IPS-20b (cell line): ENCODE measurements around the gene ST3GAL5.
"Not testable (repeated sequence)": the region's sequence is repeated elsewhere in the genome, so short reads cannot be mapped to it uniquely, and the experiment has no call there.

ENCODE experiments used
- H3K27ac ChIP-seq: one replicate; pipeline ENCODE4 v1.5.1; 2013; ENCODE audit warnings: low read length
- H3K27me3 ChIP-seq: 2 replicates; pipeline ENCODE4 v1.6.1; 2013; ENCODE audit warnings: mild to moderate bottlenecking, low read length, inconsistent platforms; ENCODE audit not compliant: insufficient read depth
- H3K36me3 ChIP-seq: 2 replicates; pipeline ENCODE4 v1.6.1; 2013; ENCODE audit warnings: low read depth, mild to moderate bottlenecking, inconsistent platforms, low read length, moderate library complexity; ENCODE audit not compliant: insufficient read depth
- H3K4me1 ChIP-seq: 2 replicates; pipeline ENCODE4 v1.6.1; 2013; ENCODE audit warnings: mild to moderate bottlenecking, control low read depth, inconsistent platforms, low read length, moderate library complexity; ENCODE audit not compliant: insufficient read depth
- H3K4me3 ChIP-seq: 2 replicates; pipeline ENCODE4 v1.5.1; 2013; ENCODE audit warnings: mild to moderate bottlenecking, low read length, inconsistent platforms
- H3K9ac ChIP-seq: 2 replicates; pipeline ENCODE4 v1.6.1; 2013; ENCODE audit warnings: low read depth, mild to moderate bottlenecking, inconsistent platforms, low read length, moderate library complexity
- H3K9me3 ChIP-seq: 2 replicates; pipeline ENCODE4 v1.6.1; 2013; ENCODE audit warnings: mild to moderate bottlenecking, low read depth, low read length, inconsistent platforms; ENCODE audit not compliant: insufficient read depth

ST3GAL5 gene

DNA sequence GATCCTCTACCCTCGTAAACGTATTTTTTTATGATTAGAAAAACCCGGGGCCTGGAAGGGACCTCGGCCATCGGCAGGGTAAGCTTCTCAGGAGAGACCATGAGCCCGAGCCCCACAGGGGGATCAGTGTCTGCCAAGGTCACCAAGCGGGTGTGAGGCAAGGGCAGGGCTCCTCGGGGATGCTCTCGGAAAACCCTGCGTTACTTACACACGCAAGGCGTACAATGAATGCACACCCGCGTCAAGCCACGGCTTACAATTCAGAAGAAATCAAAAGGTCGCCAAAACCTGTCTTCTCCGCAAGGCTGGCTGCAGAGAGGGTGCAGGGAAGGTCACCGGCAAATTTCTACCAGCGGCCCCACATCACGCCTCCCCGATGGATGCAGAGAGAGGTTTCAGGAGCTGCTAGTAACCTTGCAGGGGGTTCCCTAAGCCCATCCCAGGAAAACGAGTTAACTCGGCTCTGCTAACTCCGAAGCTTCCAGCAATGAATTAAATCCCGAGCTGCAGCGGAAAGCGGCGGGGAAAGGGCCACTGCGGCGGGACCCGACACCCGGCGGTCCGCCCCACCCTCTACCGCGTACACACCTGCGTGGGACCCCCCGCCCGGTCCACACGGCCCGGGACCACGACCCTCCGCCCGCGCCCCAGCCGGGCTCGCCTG is 638 bp downstream of the ST3GAL5 start:
- H3K36me3 ChIP-seq, result no peaks in the 10 kb centered on the region
- no peak overlapping the region for H3K27ac ChIP-seq
- H3K9ac ChIP-seq, result peak overlapping the region; percentile 70; the same call in 1 of the 2 replicates
- H3K27me3 ChIP-seq, result peaks cover 38% of the 10 kb centered on the region
- peaks cover 11% of the 10 kb centered on the region; the same call in 1 of the 2 replicates for H3K4me1 ChIP-seq
- H3K4me3 ChIP-seq, result peak overlapping the region; percentile 82
- no peaks in the 10 kb centered on the region for H3K9me3 ChIP-seq

DNA sequence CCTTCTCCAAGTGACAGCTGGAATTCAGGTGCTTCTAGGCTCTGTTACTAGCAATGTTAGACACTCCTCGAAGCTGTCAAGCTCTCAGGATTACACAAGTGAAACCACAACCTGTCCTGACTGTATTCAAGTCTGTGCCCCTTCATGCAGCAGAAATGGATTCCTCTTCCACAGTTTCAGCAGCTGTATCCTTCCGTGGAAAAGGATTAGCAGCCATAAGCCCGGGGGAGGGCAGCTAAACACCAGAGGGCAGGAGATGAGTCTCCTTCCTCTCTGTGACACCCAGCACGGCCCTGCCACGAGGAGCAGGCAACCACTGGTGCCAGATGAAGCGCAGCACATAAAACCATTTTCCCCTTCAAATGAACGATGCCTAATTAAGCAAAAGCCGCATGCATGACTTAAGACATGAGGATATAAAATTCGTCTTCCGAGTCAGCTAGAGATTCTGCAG is 1.2 kb downstream of the ST3GAL5 start:
- H3K27ac ChIP-seq, result no peak overlapping the region

DNA sequence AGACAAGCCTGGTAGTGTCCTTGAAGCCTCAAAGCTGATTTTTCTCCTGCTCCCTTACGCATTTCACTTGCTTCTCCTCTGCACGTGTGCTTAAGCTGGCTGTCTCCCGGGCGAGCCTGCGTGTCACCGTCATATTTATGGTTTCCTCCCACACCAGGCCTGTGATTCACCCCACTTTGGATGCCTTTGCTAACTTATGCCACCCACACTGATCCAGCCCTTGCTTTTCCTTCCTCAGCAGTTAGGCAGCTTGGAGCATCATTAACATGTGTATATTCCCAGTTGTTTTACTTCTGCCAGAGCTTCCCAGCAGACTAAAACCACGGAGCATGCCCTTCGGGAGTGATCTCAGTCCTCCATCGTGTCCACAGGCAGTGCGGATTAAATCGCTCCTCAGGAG is 2.2 kb downstream of the ST3GAL5 start:
- Histone ChIP-seq H3K27me3 (peaks cover 38% of the 10 kb centered on the region), H3K36me3 (no peaks in the 10 kb centered on the region), H3K9ac (no peak overlapping the region), H3K4me3 (0 out of 2 replicates have a peak overlapping the region, but pooled peaks have one; percentile 82), H3K4me1 (peaks cover 11% of the 10 kb centered on the region; the same call in 1 of the 2 replicates), H3K9me3 (no peaks in the 10 kb centered on the region; the same call in 1 of the 2 replicates), H3K27ac (no peak overlapping the region)

More for the DNA sequence above, 1.2 kb downstream of the ST3GAL5 start:
- no peaks in the 10 kb centered on the region for H3K9me3 ChIP-seq
- H3K9ac ChIP-seq, result no peak overlapping the region
- H3K36me3 ChIP-seq, result no peaks in the 10 kb centered on the region
- H3K4me1 ChIP-seq, result peaks cover 11% of the 10 kb centered on the region; the same call in 1 of the 2 replicates
- H3K4me3 ChIP-seq, result peak overlapping the region; percentile 82
- H3K27me3 ChIP-seq, result peaks cover 38% of the 10 kb centered on the region

DNA sequence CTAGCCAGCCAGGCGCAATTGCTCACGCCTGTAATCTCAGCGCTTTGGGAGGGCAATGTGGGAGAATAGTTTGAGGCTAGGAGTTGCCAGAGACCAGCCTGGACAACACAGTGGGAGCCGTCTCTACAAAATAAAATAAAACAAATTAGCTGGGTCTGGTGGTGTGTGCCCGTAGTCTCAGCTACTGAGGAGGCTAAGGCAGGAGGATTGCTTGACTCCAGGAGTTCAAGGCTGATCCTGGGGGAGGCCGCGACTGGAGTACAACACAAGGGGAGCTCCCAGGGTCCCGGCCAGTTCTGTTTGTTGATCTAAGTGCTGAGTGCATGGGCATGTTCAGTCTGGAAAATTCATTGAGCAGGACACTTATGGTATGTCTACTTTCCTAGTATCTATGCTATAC is 2.6 kb downstream of the ST3GAL5 start:
- no peak overlapping the region for H3K27ac ChIP-seq
- H3K36me3 ChIP-seq, result no peaks in the 10 kb centered on the region
- peaks cover 38% of the 10 kb centered on the region for H3K27me3 ChIP-seq
- H3K9ac ChIP-seq, result no peak overlapping the region
- no peaks in the 10 kb centered on the region; the same call in 1 of the 2 replicates for H3K9me3 ChIP-seq
- H3K4me1 ChIP-seq, result peaks cover 11% of the 10 kb centered on the region; the same call in 1 of the 2 replicates
- H3K4me3 ChIP-seq, result no peak overlapping the region

DNA sequence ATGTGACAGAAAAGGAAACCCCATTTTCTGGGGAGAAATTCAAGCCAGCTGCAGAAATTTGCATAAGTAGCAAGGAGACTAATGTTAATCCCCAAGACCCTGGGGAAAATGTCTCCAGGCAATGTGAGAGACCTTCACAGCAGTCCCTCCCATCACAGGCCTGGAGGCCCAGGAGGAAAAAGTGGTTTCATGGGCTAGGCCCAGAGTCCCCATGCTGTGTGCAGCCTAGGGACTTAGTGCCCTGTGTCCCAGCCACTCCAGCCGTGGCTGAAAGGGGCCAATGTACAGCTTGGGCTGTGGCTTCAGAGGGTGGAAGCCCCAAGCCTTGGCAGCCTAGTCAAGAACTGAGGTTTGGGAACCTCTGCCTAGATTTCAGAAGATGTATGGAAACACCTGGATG is 7.0 kb downstream of the ST3GAL5 start:
- not testable (repeated sequence) for H3K36me3 ChIP-seq, H3K4me3 ChIP-seq, H3K27ac ChIP-seq, H3K4me1 ChIP-seq, H3K9me3 ChIP-seq, H3K9ac ChIP-seq, H3K27me3 ChIP-seq

DNA sequence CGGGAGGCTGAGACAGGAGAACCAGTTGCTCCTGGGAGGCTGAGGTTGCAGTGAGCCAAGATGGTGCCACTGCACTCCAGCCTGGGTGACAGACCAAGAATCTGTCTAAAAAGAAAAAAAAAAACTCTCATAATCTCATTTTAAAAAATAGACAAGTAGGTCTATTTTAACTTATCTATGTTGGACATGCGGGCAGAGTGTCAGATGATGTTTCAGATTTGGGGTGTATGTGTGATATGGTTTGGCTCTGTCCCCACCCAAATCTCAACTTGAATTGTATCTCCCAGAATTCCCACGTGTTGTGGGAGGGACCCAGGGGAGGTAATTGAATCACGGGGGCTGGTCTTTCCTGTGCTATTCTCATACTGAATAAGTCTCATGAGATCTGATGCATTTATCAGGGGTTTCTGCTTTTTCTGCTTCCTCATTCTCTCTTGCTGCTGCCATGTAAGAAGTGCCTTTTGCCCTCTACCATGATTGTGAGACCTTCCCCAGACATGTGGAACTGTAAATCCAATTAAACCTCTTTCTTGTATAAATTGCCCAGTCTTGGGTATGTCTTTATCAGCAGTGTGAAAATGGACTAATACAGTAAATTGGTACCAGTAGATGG is 8.0 kb downstream of the ST3GAL5 start:
- H3K27me3 ChIP-seq, H3K9ac ChIP-seq, H3K4me1 ChIP-seq, H3K27ac ChIP-seq, H3K36me3 ChIP-seq, H3K4me3 ChIP-seq, H3K9me3 ChIP-seq: not testable (repeated sequence)

DNA sequence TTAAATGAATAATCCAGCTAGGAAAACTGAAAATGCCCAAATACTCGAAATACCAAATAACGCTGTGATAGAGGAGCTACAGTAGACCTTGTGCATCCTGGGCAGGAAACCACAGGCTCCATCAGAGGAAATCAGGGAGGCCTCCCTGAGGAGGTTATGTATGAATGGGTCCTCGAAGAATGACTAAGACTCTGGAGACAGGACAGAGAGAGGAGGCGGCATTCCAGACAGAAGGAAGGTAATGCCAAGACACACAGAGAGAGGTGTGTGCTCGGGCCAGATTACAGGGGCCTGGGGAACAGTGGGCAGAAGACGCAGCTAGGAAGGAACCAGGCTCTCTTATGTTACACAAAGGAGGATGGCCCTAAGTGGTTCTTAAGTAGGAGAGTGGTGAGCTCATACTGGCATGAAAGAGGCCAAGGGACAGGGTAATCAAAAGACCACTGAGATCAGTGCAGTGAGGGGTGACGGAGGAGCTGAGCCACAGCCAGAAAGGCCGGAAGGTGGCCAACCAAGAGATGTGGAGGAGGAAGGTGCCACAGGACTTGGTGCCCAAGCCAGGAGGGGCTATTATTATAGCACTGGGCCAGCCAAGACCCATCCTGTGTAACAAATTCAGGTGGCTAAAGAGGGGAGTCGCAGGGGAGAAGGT is 9.9 kb downstream of the ST3GAL5 start:
- peaks cover 8% of the 10 kb centered on the region; the same call in 1 of the 2 replicates for H3K4me1 ChIP-seq

DNA sequence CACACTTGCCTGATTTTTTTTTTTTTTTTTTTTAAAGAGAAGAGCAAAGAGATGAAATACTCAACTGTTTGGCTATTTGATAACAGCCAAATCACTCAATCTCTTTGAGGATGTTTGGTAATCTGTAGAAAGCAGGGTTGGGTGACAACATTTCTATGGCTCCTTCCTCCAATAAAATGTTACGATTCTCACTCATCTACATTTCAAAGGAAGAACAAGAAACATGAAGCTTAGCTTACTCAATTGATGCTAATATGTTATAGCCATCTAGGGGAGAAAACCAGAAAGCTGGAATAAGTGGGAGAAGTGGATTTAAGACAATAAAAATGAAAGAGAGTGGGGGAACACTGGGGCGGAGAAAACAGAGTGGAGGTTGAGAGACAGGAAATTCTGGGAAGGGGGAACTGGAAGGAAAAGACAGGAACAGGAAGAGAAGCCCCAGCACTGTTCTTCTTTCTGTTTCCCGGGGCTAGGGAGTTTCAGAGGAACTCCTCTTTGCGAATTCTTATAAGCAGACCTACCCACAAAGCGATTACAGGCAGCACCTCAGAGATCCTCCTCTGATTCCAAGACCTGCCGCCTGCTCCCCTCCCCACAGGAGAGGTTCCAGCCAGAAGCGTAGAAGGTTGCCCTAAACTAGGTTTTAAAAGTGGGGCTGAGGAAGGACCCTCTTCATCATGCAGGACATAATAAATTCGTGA is 13.3 kb downstream of the ST3GAL5 start:
- H3K9me3 ChIP-seq, result no peaks in the 10 kb centered on the region
- no peaks in the 10 kb centered on the region for H3K27me3 ChIP-seq
- H3K9ac ChIP-seq, result no peak overlapping the region
- no peak overlapping the region for H3K4me3 ChIP-seq
- peaks cover 8% of the 10 kb centered on the region; the same call in 1 of the 2 replicates for H3K4me1 ChIP-seq
- no peaks in the 10 kb centered on the region for H3K36me3 ChIP-seq
- H3K27ac ChIP-seq, result no peak overlapping the region

More for the DNA sequence above, 9.9 kb downstream of the ST3GAL5 start:
- Histone ChIP-seq H3K9ac (no peak overlapping the region), H3K4me3 (no peak overlapping the region), H3K9me3 (no peaks in the 10 kb centered on the region; the same call in 1 of the 2 replicates), H3K36me3 (no peaks in the 10 kb centered on the region), H3K27me3 (no peaks in the 10 kb centered on the region), H3K27ac (no peak overlapping the region)

DNA sequence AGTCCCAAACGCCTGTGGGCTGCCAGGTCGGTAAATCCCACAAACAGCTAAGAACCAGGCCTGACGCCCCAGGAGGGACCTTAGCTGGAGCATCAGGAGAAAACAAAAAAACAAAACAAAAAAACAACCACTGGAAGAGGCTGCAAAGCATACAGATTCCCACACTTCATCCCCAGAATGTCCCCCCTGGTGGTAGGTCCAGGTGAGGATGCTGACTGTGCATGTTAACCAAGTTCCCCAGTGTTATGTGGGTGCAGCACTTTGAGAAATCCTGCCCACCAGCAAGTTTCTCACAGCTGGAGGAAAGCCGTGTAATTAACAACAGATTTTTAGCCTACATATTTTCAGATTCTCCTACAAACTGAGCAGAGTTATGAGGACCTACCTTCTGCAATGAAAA is 15.1 kb downstream of the ST3GAL5 start:
- H3K4me3 ChIP-seq, result no peak overlapping the region
- no peaks in the 10 kb centered on the region for H3K27me3 ChIP-seq
- no peaks in the 10 kb centered on the region for H3K36me3 ChIP-seq
- peaks cover 8% of the 10 kb centered on the region; the same call in 1 of the 2 replicates for H3K4me1 ChIP-seq
- no peak overlapping the region for H3K27ac ChIP-seq
- H3K9me3 ChIP-seq, result no peaks in the 10 kb centered on the region
- no peak overlapping the region for H3K9ac ChIP-seq

DNA sequence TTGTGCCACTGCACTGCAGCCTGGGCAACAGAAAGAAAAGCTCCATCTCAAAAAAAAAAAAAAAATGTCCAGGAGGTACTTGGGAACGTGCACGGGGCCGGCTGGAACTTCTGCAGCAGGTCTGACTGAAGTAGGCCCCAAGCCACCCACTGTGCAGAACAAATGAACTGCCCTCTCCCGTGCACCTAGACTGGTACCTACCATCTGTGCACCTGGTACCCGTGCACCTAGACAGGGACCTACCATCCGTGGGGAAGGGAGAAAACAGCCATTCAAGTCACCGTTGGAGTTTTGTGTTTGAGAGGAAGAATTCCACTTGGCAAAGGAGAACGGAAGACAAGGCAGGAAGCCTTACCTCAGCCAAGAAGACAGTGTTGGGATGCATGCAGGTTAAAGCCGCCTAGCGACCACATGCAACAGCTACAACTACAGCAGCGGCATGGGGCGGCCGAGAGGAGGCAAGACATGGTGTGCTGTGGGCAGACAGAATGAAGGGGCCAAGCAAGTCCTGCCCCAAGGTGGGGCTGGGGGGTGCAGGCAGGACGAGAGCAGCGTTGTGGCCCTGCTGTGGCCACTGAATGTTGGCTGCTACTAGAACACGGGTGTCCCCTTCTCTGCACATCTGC is 16.1 kb downstream of the ST3GAL5 start:
- Histone ChIP-seq H3K9me3 (no peaks in the 10 kb centered on the region), H3K4me1 (peaks cover 8% of the 10 kb centered on the region; the same call in 1 of the 2 replicates), H3K9ac (no peak overlapping the region), H3K36me3 (no peaks in the 10 kb centered on the region), H3K27ac (no peak overlapping the region), H3K27me3 (no peaks in the 10 kb centered on the region), H3K4me3 (no peak overlapping the region)
